HCT116 (cell line): Measurements from ENCODE around the gene GAL3ST2. TPM values are rescaled to one million over a fixed set of nuclear protein-coding genes. Genes with fewer than 3 reads are reported as not detected.

Experiments
- ATAC-seq: fragments of 200-7000 bp; cut with Tn5 transposase; 2 replicates; pipeline ENCODE4 v1.9.1; 2020; ENCODE audit warnings: mild to moderate bottlenecking, moderate library complexity
- BruUV-seq: library from RNA; stranded (reverse); fragments of 400-500 nt; replicated peaks from 2 replicates; lab custom pipeline; 2021; lab: Mats Ljungman, UMichigan
- CTCF ChIA-PET: fragments of 300-600 bp; sonication (Branson Sonifier 250); formaldehyde crosslinking; loops from one replicate; lab custom pipeline; 2021; ENCODE audit warnings: antibody characterized with exemption; lab: Charles Lee
- POLR2A ChIA-PET: fragments of 300-600, 350-600 bp; sonication (Branson Sonifier 250); formaldehyde crosslinking; loops from one replicate; lab custom pipeline; 2021; ENCODE audit warnings: antibody characterized with exemption; lab: Charles Lee
- RAD21 ChIA-PET, 2 experiments: fragments of 300-600 bp; sonication (Branson Sonifier 250); formaldehyde crosslinking; loops; one replicate each; lab custom pipeline; 2023; ENCODE audit warnings: low total read pairs in 2 of 2; ENCODE audit not compliant: uncharacterized antibody in 2 of 2, unreplicated experiment in 2 of 2, low non-redundant PET in 1 of 2; lab: Charles Lee
- DNase-seq: peaks from one replicate; pipeline ENCODE4 v3.0.0-alpha.2; 2010; ENCODE audit warnings: low read depth, low spot score
- H2AFZ ChIP-seq: fragments of 200-600 bp; shearing (Covaris generic), sonication (generic); 2 replicates; pipeline ENCODE4 v1.6.1; 2017; ENCODE audit warnings: low read depth, mixed run types, mixed read lengths, antibody characterized with exemption, low read length; ENCODE audit not compliant: poor library complexity, severe bottlenecking
- H3K27ac ChIP-seq: 2 replicates; pipeline ENCODE4 v1.5.1; 2012; ENCODE audit warnings: low read depth, low read length
- H3K27me3 ChIP-seq: fragments of 200-600 bp; sonication (generic); 2 replicates; pipeline ENCODE4 v1.6.1; 2016; ENCODE audit warnings: mixed run types, low read length, mixed read lengths; ENCODE audit not compliant: insufficient read depth
- H3K36me3 ChIP-seq, 2 experiments: fragments of 200-500 bp in 1 of 2; fragments of 200-600 bp in 1 of 2; sonication (Bioruptor generic) in 1 of 2; sonication (generic) in 1 of 2; 2 replicates each; pipeline versions ENCODE4 v1.5.1 to v1.6.1; 2014 to 2016; ENCODE audit warnings: low read length in 2 of 2, inconsistent platforms in 1 of 2, mixed read lengths in 1 of 2, mixed run types in 1 of 2; ENCODE audit not compliant: insufficient read depth in 2 of 2, control insufficient read depth in 1 of 2
- H3K4me1 ChIP-seq, 2 experiments: fragments of 200-600 bp in 1 of 2; sonication (generic) in 1 of 2; 2 replicates each; pipeline versions ENCODE4 v1.5.1 to v1.6.1; 2012 to 2017; ENCODE audit warnings: low read length in 2 of 2, inconsistent platforms in 1 of 2, mild to moderate bottlenecking in 1 of 2, mixed read lengths in 1 of 2, mixed run types in 1 of 2, moderate library complexity in 1 of 2; ENCODE audit not compliant: insufficient read depth in 2 of 2, control insufficient read depth in 1 of 2
- H3K4me2 ChIP-seq: fragments of 200-600 bp; sonication (generic); 2 replicates; pipeline ENCODE4 v1.6.1; 2017; ENCODE audit warnings: mixed run types, low read length, mixed read lengths
- H3K4me3 ChIP-seq, 2 experiments: fragments of 200-600 bp in 1 of 2; sonication (generic) in 1 of 2; replicated peaks in 1 of 2; 2 replicates each; pipeline ENCODE4 v1.5.1; 2011 to 2016; ENCODE audit warnings: low read length in 2 of 2, control low read depth in 1 of 2, low read depth in 1 of 2, mild to moderate bottlenecking in 1 of 2, mixed read lengths in 1 of 2, mixed run types in 1 of 2
- H3K79me2 ChIP-seq: fragments of 200-600 bp; sonication (generic); 2 replicates; pipeline ENCODE4 v1.6.1; 2017; ENCODE audit warnings: mild to moderate bottlenecking, mixed run types, low read length, moderate library complexity, mixed read lengths; ENCODE audit not compliant: insufficient read depth
- H3K9ac ChIP-seq: fragments of 200-600 bp; sonication (generic); 2 replicates; pipeline ENCODE4 v1.6.1; 2016; ENCODE audit warnings: low read length, mixed read lengths
- H3K9me2 ChIP-seq: fragments of 200-600 bp; sonication (generic), shearing (Covaris generic); 2 replicates; pipeline ENCODE4 v1.6.1; 2017; ENCODE audit warnings: mixed run types, mild to moderate bottlenecking, moderate library complexity; ENCODE audit not compliant: insufficient read depth
- H3K9me3 ChIP-seq, 2 experiments: fragments of 200-500 bp in 1 of 2; fragments of 200-600 bp in 1 of 2; sonication (Bioruptor generic) in 1 of 2; sonication (generic) in 1 of 2; 2 replicates each; pipeline ENCODE4 v1.6.1; 2014 to 2017; ENCODE audit warnings: low read length in 2 of 2, mixed read lengths in 2 of 2, inconsistent platforms in 1 of 2, low read depth in 1 of 2, mild to moderate bottlenecking in 1 of 2, mixed run types in 1 of 2, moderate library complexity in 1 of 2; ENCODE audit not compliant: control insufficient read depth in 1 of 2, insufficient read depth in 1 of 2
- H4K20me1 ChIP-seq: fragments of 200-600 bp; sonication (generic), shearing (Covaris generic); 2 replicates; pipeline ENCODE4 v1.6.1; 2017; ENCODE audit warnings: mixed run types, mild to moderate bottlenecking, moderate library complexity; ENCODE audit not compliant: insufficient read depth
- EGR1 ChIP-seq: IDR thresholded peaks from 2 replicates; pipeline ENCODE4 v1.6.1; 2012; ENCODE audit warnings: low read depth
- ELF1 ChIP-seq: IDR thresholded peaks from 2 replicates; pipeline ENCODE4 v1.6.1; 2012; ENCODE audit warnings: low read depth, borderline replicate concordance
- EZH2phosphoT487 ChIP-seq: fragments of 200-600 bp; IDR thresholded peaks from 2 replicates; pipeline ENCODE4 v1.6.1; 2018; ENCODE audit warnings: antibody characterized with exemption, borderline replicate concordance
- FOSL1 ChIP-seq: IDR thresholded peaks from 2 replicates; pipeline ENCODE4 v1.6.1; 2012; ENCODE audit warnings: low read depth
- POLR2A ChIP-seq: IDR thresholded peaks from 2 replicates; pipeline ENCODE4 v1.7.0; 2011; ENCODE audit warnings: borderline replicate concordance; ENCODE audit not compliant: insufficient read depth, insufficient read length; ENCODE audit errors: extremely low read depth
- POLR2AphosphoS5 ChIP-seq: IDR thresholded peaks from 2 replicates; pipeline ENCODE4 v1.6.1; 2011; ENCODE audit warnings: mild to moderate bottlenecking, low read depth, low read length, moderate library complexity
- SIN3A ChIP-seq: IDR thresholded peaks from 2 replicates; pipeline ENCODE4 v1.6.1; 2012; ENCODE audit warnings: low read depth
- SRF ChIP-seq: IDR thresholded peaks from 2 replicates; pipeline ENCODE4 v1.6.1; 2012; ENCODE audit warnings: low read depth
- TCF7L2 ChIP-seq: IDR thresholded peaks from 2 replicates; pipeline ENCODE4 v1.7.0; 2011; ENCODE audit warnings: borderline replicate concordance, inconsistent platforms; ENCODE audit not compliant: insufficient read depth, insufficient read length; ENCODE audit errors: extremely low read depth
- YY1 ChIP-seq: IDR thresholded peaks from 2 replicates; pipeline ENCODE4 v1.6.1; 2011; ENCODE audit warnings: low read length, low read depth, moderate library complexity, mild to moderate bottlenecking; ENCODE audit not compliant: insufficient replicate concordance; ENCODE audit errors: extremely low read depth
- ZFX ChIP-seq: fragments of 450-650 bp; IDR thresholded peaks from 2 replicates; pipeline ENCODE4 v1.6.1; 2017
- ZNF274 ChIP-seq: fragments of 200-500 bp; sonication (Bioruptor generic); IDR thresholded peaks from 2 replicates; pipeline ENCODE4 v1.6.1; 2014; ENCODE audit warnings: mild to moderate bottlenecking, low read depth, low read length, inconsistent platforms
- intact Hi-C: fragments of 100-400 bp; cut with micrococcal nuclease; formaldehyde crosslinking; loops from 2 replicates; pipeline ENCODE4 v1.10.0; 2022
- total RNA-seq: library from RNA; stranded (reverse); gene quantifications from one replicate; pipeline ENCODE4 v1.2.1, GENCODE V29; 2021; ENCODE audit not compliant: unreplicated experiment
- TF ChIP-seq, protein P1 (sequence below), 3 experiments: fragments of 200-600 bp in 1 of 3; sonication (generic) in 1 of 3; IDR thresholded peaks in 2 of 3; conservative IDR thresholded peaks in 1 of 3; 2 replicates each; pipeline ENCODE4 v1.5.1; 2012 to 2017; ENCODE audit warnings: low read depth in 2 of 3, low read length in 2 of 3, antibody characterized with exemption in 1 of 3, borderline replicate concordance in 1 of 3, control low read depth in 1 of 3, mild to moderate bottlenecking in 1 of 3, mixed read lengths in 1 of 3, mixed run types in 1 of 3, moderate library complexity in 1 of 3; ENCODE audit not compliant: insufficient read depth in 1 of 3

GAL3ST2 gene
- total RNA-seq, 1 experiment from 2014 or later: 0.44 TPM

DNA sequence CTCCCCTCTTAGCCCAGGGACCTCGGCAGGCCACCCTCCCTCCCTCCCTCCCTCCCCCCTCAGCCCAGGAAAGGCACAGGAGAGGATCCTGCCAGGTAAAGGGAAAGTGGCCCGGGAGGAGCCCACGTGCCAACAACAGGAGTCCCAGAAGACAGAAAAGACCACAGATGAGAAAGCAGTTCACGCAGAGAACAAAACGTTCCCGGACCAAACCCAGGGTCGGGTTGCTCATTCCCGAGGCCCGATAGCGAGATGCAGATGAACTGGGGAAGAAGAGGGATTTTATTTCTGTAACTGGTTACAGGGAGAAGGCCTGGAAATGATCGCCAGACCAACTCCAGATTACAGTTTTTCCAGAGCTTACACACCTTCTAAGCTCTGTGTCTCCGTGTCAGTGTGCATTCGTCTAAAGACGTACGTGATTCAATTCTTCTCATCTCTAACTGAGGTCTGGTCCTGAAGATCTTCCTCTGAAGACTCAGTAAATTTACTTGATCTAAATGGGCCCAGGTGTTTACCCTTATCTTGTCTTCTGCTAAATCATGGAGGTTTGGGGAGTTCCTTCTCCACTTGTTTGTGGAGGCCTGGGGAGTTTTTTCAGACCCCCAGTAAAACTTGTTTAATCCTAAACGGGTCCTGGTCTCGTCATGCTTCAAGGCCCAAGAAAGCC is 31.6 kb downstream of the GAL3ST2 start:
- Histone ChIP-seq H3K36me3 (no peaks in the 10 kb centered on the region), H3K9me2 (no peaks in the 10 kb centered on the region), H3K9ac (no peak overlapping the region), H2AFZ (no peak overlapping the region), H3K4me3 (no peak overlapping the region), H3K27ac (no peak overlapping the region), H3K9me3 (no peaks in the 10 kb centered on the region), H4K20me1 (no peaks in the 10 kb centered on the region), H3K4me2 (no peak overlapping the region), H3K27me3 (no peaks in the 10 kb centered on the region), H3K4me1 (no peaks in the 10 kb centered on the region), H3K79me2 (no peaks in the 10 kb centered on the region)
- intact Hi-C loops: no loop called here
- RAD21 ChIA-PET: no interaction called here
- POLR2A ChIA-PET: no interaction called here
- DNase-seq (no peak), ATAC-seq (no peak)
- BruUV-seq: no TSS peak
- CTCF ChIA-PET: no interaction called here
- TF ChIP-seq EGR1 (no peak), TCF7L2 (no peak), YY1 (no peak), ELF1 (no peak), EZH2phosphoT487 (no peak), FOSL1 (no peak), SIN3A (no peak), ZNF274 (no peak), POLR2AphosphoS5 (no peak)

DNA sequence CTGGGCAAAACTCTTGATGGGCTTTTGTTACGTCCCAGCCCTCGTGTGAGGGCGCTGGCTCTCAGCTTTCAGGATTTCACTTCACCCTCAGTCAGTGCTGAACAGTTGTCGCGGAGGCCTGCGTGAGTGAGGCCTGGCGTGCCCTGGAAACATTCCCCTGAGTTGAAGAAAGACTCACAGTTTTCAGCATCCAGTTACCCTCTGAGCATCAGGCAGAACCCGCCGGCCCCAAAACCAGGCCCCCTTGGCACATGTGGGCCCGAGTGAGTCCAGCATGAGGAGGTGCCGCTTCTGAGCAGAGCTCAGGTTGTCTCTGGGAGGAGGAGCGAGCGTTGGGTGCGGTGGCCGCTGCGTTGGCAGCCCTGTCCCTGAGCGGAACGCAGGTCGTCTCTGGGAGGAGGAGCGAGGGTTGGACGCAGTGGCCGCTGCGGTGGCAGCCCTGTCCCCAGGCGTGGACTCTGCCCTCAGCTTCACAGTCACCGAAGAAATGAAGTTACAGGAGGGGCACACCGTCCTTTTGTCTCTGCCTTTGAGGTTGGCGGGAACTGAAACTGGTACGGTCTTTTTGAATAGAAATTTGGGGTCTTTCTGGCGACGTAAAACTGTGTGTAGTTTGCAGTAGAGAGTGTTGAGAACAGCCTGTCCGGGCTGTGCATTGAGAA is 32.2 kb downstream of the GAL3ST2 start, which contains the start of gene NEU4:
Gene NEU4 (plus strand): TSS at position 473 of the 662 bp plus-strand sequence. CDS start 5,292 bp downstream, outside the sequence.
- Histone ChIP-seq H3K36me3 (no peaks in the 10 kb centered on the region), H2AFZ (no peak within 1 kb of the TSS), H3K27me3 (no peaks in the 10 kb centered on the region), H3K9me2 (no peaks in the 10 kb centered on the region), H3K79me2 (no peaks in the 10 kb centered on the region), H4K20me1 (no peaks in the 10 kb centered on the region), H3K4me3 (no peak within 1 kb of the TSS), H3K9me3 (no peaks in the 10 kb centered on the region), H3K27ac (no peak within 1 kb of the TSS), H3K4me1 (no peaks in the 10 kb centered on the region), H3K9ac (no peak within 1 kb of the TSS), H3K4me2 (no peak within 1 kb of the TSS)
- POLR2A ChIA-PET: no interaction called here
- TF ChIP-seq SIN3A (no peak), EGR1 (no peak), ZFX (no peak), POLR2A (no peak), SRF (no peak)
- TF ChIP-seq, protein P1, sequence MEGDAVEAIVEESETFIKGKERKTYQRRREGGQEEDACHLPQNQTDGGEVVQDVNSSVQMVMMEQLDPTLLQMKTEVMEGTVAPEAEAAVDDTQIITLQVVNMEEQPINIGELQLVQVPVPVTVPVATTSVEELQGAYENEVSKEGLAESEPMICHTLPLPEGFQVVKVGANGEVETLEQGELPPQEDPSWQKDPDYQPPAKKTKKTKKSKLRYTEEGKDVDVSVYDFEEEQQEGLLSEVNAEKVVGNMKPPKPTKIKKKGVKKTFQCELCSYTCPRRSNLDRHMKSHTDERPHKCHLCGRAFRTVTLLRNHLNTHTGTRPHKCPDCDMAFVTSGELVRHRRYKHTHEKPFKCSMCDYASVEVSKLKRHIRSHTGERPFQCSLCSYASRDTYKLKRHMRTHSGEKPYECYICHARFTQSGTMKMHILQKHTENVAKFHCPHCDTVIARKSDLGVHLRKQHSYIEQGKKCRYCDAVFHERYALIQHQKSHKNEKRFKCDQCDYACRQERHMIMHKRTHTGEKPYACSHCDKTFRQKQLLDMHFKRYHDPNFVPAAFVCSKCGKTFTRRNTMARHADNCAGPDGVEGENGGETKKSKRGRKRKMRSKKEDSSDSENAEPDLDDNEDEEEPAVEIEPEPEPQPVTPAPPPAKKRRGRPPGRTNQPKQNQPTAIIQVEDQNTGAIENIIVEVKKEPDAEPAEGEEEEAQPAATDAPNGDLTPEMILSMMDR (IDR thresholded peaks at IDR 0.05 in 2 of 3, conservative IDR thresholded peaks at IDR 0.05 in 1 of 3; ENCODE audit: borderline replicate concordance in 1 of 3, insufficient read depth in 1 of 3, low read depth in 2 of 3, low read length in 2 of 3): no peak
- ATAC-seq (no peak), DNase-seq (no peak)
- intact Hi-C loops: no loop called here
- no TSS peak for BruUV-seq
- RAD21 ChIA-PET: interaction anchor here in 1 of 2 experiments (0.6 kb wide), 1 partner anchor 36 kb away, joined by 3 read pairs; no protein-coding TSS in a partner anchor
- CTCF ChIA-PET: no interaction called here
